Endometrial microvascular endothelial cells (primary cell): ENCODE measurements around the gene ZNF530. TPM values are rescaled to one million over a fixed set of nuclear protein-coding genes. Genes with fewer than 3 reads are reported as not detected.

ENCODE experiments used
- in situ Hi-C: cut with HindIII; loops from 2 replicates; pipeline ENCODE4 v1.10.0; 2017; ENCODE audit warnings: low sequenced_read_pairs, low pct_unique_long_range_greater_than_20kb; ENCODE audit errors: inconsistent ontology term
- total RNA-seq: library from RNA; depleted of rRNA; stranded (reverse); fragments of >200 nt; gene quantifications from one replicate; pipeline ENCODE4 v1.2.3, GENCODE V29; 2015; ENCODE audit errors: inconsistent ontology term

ZNF530 gene
- total RNA-seq = 14.5 TPM

DNA sequence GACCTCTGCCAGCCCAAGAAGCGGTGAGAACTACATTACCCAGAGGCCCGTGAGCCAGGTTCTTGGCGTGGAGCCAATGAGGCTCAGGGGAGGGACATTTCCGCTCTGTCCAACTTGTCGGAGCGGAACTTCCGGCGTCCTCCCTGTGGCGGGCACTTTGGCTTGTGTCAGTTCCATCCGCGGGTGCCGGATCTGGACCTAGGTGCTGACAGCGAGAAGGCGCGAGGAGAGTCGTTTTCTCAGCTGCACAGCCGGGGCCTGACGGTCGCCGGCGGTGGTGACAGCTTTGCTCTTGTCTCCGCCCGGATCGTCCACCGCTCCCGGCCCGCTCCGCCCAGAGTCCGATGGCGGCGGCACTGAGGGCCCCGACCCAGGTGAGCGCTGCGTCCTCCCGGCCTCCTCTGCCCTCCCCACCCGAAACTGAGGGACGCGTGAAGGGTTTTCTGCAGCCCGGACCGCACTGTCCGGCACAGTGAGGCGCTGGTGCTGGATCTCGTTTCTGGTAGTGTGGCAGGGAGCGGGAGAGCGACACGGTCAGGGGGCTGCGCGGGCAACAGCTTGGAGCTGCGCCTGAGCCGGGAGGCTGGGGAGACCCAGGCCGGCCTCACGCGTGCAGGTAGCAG lies at the start of gene ZNF530:
ZNF530 (plus strand) TSS at position 125 of the 623 bp plus-strand sequence. CDS start 4,461 bp downstream, outside the sequence.
- in situ Hi-C loops = no loop called here

DNA sequence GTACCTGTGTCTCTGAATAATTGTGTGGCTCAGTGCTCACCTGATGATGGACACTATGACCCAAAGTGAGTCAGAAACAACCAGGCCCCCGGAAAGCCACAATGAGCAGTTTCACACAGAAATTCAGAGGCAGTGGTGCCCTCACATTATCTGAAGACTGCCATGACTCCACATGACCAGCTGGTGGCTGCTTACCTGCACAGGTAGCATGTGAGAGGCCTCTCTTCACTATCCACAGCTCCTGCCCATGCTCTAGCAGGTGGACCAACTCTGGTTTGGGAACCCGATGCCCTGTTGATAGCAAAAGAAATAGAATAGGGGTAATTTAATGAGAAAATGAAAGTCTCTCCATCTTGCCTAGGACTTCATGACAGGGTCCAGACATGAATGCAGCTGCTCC lies 47.3 kb upstream of the ZNF530 start:
- in situ Hi-C loops = no loop called here

DNA sequence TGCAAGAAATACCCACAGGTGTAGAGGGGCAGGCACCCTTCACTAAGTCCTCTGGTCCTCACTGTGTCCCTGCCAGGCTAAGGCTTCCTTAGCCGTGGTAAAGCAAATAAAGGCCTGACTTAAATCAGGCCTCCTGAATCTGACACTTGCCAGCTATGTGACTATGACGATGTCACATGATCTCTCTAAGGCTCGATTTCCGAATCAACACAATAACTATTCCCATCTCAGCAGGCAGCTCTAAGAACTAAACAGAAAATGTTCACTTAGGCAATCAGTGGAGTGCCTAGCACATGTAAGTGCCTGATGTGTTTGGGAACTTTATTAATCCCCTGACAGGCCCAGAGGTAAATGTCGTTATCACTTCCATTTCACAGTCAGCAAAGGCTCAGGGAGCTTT lies 42.0 kb upstream of the ZNF530 start:
- in situ Hi-C loops = no loop called here

DNA sequence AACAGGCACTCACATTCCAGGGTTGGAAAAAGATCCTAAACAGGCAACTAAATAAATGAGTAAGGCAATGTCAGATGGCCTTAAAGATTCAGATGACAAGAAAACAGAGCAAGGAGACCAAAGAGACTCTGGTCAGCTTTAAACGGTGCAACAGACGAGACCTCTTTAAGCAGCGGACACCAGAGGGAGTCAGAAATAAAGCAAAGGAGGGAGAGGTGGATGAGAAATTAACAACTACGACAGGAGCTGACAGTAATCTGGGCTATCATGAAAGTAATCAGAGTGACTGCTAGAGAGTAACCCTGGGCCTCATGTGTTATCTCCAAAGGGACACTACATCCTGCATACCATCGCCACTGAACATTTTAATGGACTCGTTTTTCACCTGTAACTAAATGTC lies 41.2 kb upstream of the ZNF530 start:
- in situ Hi-C loops = no loop called here

DNA sequence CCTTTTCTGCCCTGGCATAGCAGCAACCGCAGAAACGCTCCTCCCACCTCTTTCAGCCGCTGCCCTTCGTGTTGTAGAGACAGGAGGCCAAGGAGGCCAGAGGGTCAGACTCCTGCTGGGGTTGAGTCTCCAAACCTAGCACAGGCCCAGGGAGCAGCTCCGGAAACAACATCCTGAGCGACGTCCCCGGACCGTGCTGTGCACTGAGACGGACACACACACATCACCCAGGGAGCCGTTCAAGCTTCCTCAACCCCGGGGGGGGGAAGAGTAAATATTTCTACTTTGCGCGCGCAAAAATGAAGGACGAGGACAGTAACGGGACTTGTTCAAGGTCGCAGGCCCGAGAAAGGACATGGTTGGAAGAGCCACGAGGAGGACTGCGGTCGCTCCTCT lies 40.7 kb upstream of the ZNF530 start:
- in situ Hi-C loops = no loop called here

DNA sequence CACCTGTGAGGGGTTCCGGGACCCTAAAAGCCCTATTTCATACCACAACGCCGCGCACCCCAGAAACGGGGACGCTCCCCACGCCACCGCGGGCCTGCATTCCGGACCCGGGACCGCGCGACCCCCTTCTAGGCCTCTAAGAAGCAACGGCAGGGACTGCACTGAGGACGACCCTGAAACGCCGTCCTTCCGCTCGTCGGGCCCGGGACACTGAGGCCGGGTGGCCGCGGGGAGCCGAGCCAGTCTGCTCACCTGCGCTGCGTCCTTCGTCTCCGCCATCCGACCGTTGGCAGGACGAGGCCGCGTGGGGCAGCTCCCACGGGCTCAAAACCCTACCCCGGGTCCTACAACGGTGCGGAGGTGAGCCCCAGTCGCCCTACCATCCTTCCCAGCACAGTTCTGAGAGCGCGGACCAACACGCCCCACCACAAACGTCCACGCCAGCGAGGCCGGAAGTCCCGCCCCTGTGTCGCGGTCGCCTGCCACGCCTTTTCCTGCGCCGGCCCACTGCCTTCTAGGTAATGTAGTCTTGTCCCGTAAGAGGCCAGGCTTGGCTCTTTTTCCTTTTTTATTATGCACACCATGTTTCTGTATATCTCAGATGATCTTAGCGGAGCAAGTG lies 40.2 kb upstream of the ZNF530 start, which contains the start of gene ZNF550:
ZNF550 (minus strand) TSS at position 460 of the 622 bp plus-strand sequence; CDS start at position 279, 181 bp downstream.
- in situ Hi-C loops = no loop called here

DNA sequence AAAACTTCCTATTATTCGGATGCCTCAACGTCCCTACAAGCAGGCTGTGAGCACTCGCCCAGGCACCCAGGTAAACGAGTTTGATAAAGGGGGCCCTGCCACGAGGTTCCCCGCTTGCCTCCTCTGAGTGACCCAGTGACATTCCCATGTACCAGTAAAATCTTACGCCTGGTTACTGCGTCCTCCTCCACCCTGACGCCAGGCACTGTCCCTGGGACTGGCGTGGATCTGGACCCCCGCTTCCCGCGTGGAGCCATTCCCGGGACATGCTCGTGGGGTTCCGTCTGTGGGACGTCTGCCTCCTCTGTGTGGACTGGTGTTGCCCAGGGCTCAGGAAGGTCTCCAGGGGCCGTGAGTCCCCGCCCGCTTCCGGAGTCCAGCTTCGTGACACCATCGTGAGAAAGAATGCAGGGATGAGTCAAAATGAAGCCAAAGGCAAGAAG lies 39.6 kb upstream of the ZNF530 start:
- in situ Hi-C loops = no loop called here

DNA sequence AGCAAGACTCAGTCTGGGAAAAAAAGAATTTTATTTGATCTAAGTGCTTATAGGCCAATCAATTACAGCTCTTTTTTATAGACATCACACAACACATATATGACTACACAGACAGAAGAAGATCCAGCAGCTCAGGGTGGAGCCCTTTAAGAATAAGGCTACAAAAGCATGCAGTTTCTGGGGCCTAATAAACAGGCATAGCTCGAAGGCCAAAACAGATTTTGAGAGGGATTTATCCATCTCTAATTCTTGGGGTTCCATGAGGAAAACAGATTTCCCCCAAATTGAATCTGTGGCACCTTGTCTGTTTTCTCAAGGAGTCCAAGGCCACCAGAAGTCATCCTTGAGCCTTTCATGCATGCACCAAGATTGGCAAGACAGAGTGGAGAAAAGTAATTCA lies 36.1 kb upstream of the ZNF530 start:
- in situ Hi-C loops = no loop called here

DNA sequence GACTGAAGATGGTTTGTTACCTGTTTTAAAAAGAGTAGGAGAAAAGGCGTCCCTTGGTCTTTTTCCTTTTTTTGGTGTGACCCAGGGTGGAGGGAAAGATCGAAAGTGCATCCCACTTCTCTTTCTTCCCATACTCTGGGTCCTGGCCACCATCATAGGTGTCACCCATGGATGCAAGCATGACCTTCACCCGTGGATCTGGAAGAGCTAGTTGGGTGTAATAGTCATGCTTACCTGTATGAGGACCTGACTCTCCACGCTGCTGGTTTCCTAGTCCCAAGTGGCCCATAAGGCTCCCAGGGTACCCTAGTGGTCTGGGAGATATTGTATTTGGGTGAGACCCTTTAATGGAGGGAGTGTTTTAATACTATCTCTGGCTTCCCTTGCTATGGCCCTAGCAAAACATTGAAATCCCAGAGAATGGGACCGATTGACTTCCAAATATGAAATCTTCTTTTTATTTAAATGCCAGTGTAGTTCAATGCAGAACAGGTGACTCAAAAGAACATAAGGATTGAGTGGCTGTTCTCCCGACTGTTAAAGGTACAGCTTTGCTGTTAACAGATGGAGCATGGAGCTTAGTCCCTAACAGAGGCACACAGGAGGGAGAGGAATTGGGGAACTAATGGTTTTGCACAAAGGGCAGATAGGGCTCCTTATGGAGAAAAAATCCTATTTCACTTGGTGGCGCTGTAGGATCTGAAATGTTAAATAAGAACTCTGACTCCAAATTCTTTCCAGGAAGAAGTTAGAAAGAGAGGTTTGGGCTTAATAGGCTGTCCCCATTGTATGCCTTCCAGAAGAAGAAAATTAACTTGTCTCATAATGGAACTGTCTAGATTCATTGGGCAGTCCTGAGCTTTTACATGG lies 33.1 kb upstream of the ZNF530 start:
- in situ Hi-C loops = no loop called here

DNA sequence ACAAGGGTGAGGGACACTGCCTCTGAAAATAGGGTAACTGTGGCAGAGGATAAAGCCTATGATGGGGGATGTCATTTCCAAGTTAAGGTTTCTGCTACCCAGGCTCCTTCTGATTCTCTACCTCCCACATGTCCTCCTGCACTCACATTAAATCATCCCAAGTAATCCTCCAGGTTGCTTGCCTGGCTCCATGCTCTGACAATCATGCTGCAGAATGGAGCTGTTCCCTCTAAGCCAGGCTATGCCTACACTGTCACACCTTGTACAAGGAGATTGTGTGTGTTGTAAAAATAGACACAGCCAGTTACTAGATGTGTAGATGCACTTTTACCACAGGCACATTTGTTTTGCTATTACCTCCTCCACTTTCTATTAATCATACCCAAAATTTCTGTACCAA lies 29.0 kb upstream of the ZNF530 start:
- in situ Hi-C loops = no loop called here

DNA sequence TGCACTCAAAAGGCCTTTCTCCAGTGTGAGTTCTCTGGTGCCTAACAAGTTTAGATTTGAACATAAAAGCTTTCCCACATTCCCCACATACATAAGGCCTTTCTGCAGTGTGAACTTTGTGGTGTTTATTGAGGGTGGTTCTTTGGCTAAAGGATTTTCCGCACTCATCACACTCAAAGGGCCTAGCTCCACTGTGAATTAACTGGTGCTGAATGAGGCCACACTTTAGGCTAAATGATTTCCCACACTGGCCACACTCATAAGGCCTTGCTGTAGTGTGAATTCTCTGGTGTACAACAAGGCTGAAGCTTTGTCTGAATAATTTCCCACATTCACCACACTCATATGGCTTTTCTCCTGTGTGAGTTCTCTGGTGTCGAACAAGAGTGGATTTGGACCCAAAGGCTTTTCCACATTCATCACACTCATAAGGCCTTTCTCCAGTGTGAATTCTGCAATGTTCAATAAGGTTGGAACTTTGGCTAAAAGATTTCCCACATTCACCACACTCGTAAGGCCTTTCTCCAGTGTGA lies 27.2 kb upstream of the ZNF530 start:
- in situ Hi-C loops = no loop called here

DNA sequence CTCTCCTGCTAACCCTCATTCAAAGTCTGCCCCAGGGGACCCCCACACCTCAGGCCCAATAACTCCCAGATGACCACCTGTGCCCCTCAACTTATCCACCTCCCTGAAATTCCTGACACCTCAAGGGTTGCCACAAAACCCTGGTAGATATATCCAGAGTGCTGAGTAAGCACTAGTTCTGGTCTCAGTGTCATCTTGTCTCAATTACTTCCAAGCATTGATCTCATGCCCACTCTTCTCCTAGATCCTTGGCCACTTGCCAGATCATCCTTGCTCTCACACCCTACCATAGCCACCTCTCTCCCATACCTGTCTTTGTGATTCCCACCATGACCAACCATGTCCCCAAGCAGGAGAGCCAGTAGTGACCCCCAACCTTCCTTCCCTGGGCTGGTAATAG lies 23.0 kb upstream of the ZNF530 start:
- in situ Hi-C loops = no loop called here

DNA sequence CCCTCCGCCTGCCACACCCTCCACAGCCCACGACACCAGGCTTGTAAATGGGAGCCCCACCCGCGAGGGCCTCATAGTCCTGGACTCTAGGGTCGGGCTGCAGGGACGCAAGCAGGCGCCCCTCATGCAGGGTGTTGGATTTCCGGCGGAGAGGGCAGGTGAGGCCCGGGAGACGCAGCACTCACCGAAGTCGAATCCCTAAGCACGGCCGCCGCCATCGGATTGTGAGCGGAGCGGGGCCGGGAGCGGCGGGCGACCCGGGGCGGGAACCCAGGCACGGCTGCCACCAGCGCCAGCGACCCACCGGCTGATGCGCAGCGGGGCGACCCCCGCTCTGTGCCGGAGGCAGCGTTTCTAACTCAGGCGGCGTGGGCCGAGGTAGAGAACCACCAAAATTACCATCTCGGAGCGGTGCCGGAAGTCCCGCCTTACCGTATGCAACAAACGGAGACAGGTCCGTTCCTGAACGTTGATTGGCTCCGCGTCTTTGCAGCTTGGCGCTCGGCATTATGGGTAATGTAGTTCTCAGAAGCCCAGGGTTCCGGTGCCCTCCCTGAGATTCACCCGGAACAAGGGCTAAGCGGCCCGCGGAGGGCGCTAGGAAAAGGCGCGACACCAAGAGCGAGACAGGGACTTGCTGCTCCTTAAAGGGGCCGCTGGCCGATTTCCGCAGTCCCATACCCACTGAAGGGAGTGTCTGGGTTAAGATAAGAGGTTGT lies 21.0 kb upstream of the ZNF530 start, which contains the start of gene ZNF416:
ZNF416 (minus strand) TSS at position 425 of the 719 bp plus-strand sequence; CDS start at position 218, 207 bp downstream.
- in situ Hi-C loops = no loop called here

DNA sequence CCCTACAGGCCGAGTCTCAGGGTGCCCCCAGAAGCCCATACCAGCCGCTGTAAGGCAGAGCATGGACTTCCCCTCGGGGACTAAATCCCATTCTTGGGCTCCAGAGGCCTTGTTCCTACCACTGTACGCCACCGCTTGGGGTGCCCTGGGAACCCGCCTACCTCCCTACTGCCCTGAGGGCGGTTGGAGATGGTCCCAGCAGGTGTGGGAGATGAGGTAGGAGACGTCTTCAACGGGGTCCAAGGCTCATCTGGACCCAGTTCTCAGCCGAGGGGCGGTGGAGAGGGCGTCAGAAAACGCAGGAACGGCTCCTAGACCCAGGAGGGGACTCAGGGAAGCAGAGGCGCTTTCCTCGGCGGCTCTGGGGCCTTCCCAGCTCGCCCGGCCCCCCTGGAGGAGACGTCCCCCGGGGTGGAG lies 16.6 kb upstream of the ZNF530 start:
- in situ Hi-C loops = no loop called here

DNA sequence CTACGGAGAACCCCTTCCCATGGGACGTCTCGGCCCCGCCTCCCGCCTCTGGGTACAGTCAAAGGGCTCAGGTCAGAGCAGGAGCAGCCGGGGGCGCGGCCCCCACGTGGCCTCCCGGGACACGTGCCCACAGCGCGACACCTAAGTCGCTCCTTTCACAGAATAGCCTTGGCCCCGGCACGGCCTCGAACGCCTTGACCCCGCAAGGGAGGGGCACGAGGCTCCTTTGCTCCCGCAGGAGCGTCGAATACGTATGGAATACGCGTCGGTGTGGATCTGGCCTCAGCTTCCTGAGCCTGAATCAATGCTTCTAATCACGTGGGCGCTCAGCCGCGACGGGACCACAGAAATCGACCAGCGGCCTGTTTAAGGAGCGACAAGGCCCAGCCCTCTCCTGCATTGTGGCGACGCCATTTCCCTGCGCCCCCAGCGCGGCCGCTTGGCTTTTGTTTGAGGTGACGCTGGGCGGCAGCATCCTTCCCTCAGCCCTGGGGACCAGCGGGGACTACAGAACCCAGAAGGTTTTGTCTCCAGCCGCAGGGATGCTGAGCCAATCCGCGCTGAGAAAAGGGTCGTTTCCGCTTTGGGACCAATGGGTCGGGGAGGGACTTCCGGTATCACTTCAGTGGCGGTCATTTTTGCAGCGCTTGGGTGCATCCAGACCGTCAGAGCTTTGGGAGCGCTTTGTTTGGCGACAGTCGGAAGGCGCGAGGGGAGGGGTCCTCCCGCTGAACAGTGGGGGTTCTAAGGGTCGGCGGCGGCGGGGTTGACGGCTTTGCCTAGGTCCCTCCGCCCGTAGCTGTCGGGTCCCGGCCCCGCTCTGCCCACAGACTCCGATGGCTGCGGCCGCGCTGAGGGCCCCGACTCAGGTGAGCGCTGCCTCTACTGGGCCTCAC lies 15.9 kb upstream of the ZNF530 start, which contains the start of gene ZIK1:
ZIK1 (plus strand) TSS at position 625 of the 896 bp plus-strand sequence; CDS start at position 837, 212 bp downstream.
- in situ Hi-C loops = no loop called here

DNA sequence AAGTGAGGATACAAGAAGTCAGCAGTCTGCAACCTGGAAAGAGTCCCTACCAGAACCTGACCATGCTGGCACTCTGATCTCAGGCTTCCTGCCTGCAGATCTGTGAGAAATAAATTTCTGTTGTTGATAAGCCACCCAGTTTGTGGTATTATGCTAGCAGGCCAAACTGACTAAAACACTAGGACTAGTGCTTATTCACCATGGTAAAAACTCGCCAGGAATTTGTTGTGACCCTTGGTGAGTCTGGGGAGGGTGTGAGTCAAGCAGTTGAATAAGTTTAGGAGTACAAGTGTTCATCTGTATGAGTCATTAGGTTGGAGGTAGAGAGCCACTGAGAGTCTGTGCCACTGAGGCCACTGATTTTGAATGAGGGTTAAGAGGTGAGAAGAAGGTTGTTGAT lies 12.2 kb upstream of the ZNF530 start:
- in situ Hi-C loops = no loop called here

DNA sequence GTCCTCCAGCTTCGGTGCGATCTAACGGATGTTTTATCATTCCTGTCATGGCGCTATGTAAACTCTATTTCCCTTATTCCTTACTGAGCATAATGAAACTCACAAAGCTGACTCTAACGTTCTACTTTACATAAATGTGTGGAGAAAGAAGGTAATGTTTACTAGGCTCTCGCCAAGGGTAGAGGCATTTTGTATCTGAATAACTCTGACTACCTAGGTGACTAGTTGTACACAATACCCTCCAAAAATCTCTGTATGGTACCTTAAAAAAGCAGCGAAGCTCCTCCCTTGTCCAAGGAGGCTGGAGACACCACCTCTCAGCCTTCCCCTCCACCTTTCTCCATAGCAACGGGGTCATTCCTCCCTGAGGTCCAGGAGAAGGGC lies 316 bp upstream of the ZNF530 start:
- in situ Hi-C loops = no loop called here

DNA sequence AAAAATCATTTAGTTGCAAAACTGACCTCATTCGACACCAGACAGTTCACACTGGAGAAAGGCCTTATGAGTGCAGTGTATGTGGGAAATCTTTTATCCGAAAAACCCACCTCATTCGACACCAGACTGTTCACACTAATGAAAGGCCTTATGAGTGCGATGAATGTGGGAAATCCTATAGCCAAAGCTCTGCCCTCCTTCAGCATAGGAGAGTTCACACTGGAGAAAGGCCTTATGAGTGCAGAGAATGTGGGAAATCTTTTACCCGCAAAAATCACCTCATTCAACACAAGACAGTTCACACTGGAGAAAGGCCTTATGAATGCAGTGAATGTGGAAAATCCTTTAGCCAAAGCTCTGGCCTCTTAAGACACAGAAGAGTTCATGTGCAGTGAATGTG lies 7.2 kb downstream of the ZNF530 start:
- in situ Hi-C loops = no loop called here
